Measurements from ENCODE around the gene ICA1L. TPM values are rescaled to one million over a fixed set of nuclear protein-coding genes. Genes with fewer than 3 reads are reported as not detected.
A peak's percentile ranks its signal among the peaks of the same experiment; 100 is the strongest.

Gene ICA1L
- total and polyA plus RNA-seq, 2 of the 4 experiments (the other 2 are of a cell fraction): 1.7 to 1.8 TPM

DNA sequence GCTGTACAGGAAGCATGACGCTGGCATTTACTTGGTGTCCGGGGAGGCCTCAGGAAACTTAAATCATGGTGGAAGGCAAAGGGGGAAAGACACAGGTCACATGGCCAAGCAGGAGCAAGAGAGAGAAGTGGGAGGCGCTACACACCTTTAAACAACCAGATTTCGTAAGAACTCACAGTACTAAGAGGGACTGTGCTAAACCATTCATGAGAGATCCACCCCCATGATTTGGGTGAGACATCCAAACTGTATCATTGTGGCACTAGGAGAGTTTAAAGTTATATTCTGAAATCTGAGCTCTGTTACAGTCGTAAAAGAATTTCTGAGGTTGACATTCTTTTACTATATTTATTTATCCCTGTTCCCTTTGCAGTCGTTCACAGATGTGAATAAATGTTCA is 116.6 kb downstream of the ICA1L start:
- peak; percentile 51 for DNase-seq
- H2BK15ac ChIP-seq (ENCODE audit: low read depth, low read length): no peak overlapping the region
- H2AFZ ChIP-seq (replicated peaks; ENCODE audit: low read length, poor library complexity): no peak overlapping the region
- no peaks in the 10 kb centered on the region for H3K27me3 ChIP-seq (ENCODE audit: control insufficient read depth, insufficient read depth, low read length)
- H3K79me1 ChIP-seq (ENCODE audit: low read depth in 1 of 2, low read length in 2 of 2): no peaks in the 10 kb centered on the region
- CTCF ChIA-PET: interaction anchor here (0.6 kb wide), 1 partner anchor 22 kb away, joined by 5 read pairs; no protein-coding TSS in a partner anchor
- intact Hi-C loops (cut with micrococcal nuclease): no loop called here
- TF ChIP-seq USF2 (IDR thresholded peaks at IDR 0.05; ENCODE audit: low read depth, low read length) (0 out of 2 replicates have a peak, but pooled peaks have one; percentile 17), CTCF (conservative IDR thresholded peaks at IDR 0.05; ENCODE audit: low read depth, low read length) (no peak)
- H3K4me2 ChIP-seq (ENCODE audit: low read depth, low read length): no peak overlapping the region
- peak; percentile 81 for ATAC-seq (ENCODE audit: low read depth)
- H3K36me3 ChIP-seq (ENCODE audit: control insufficient read depth, insufficient read depth, low read length): peaks cover 8% of the 10 kb centered on the region
- no peak overlapping the region for H3K4ac ChIP-seq (ENCODE audit: low read depth, low read length)
- no peak overlapping the region for H4K8ac ChIP-seq (ENCODE audit: low read depth in 2 of 2, low read length in 2 of 2)
- in situ Hi-C loops (cut with MboI; ENCODE audit: low sequenced_read_pairs): no loop called here
- dilution Hi-C loops (cut with HindIII; ENCODE audit: low sequenced_read_pairs, unreplicated experiment): no loop called here
- no CpG with 5 or more reads among the region's 6 CpGs for WGBS, 2 experiments (ENCODE audit: extremely low coverage in 2 of 2, insufficient read length in 1 of 2)
- POLR2A ChIA-PET (ENCODE audit: unreplicated experiment): no interaction called here
- H3K18ac ChIP-seq (ENCODE audit: low read depth, low read length): no peak overlapping the region
- H4K91ac ChIP-seq (ENCODE audit: insufficient read depth, low read depth, low read length): no peak overlapping the region
- H3K4me3 ChIP-seq (ENCODE audit: insufficient read depth, low read depth, low read length): no peak overlapping the region
- H3K9me3 ChIP-seq (ENCODE audit: control insufficient read depth, insufficient read depth, low read length): no peaks in the 10 kb centered on the region
- H3K27ac ChIP-seq (ENCODE audit: insufficient read depth, low read length): peak overlapping the region; percentile 23; the same call in 1 of the 2 replicates
- peaks cover 2% of the 10 kb centered on the region; the same call in 1 of the 2 replicates for H3K4me1 ChIP-seq (ENCODE audit: control insufficient read depth, insufficient read depth, low read length)
- H3K14ac ChIP-seq (replicated peaks; ENCODE audit: low read depth, low read length): no peak overlapping the region
- H2AK9ac ChIP-seq (replicated peaks; ENCODE audit: low read depth, low read length, poor library complexity): no peak overlapping the region
- no peaks in the 10 kb centered on the region for H3K9me1 ChIP-seq (ENCODE audit: insufficient read depth, low read length)
- no peaks in the 10 kb centered on the region for H4K20me1 ChIP-seq (ENCODE audit: insufficient read depth, low read length)
- H2BK20ac ChIP-seq (ENCODE audit: low read depth, low read length): no peak overlapping the region
- H3K23ac ChIP-seq (ENCODE audit: low read depth, low read length): no peak overlapping the region
- H3K9ac ChIP-seq (ENCODE audit: low read depth, low read length): no peak overlapping the region
- H3K56ac ChIP-seq (ENCODE audit: extremely low read depth, insufficient read depth, low read length): no peak overlapping the region
- H4K5ac ChIP-seq (ENCODE audit: low read depth, low read length): no peak overlapping the region
- no peak overlapping the region for H2BK5ac ChIP-seq (ENCODE audit: low read depth, low read length, poor library complexity, severe bottlenecking)
- no TSS peak for BruUV-seq (replicated peaks)
- H2BK120ac ChIP-seq (ENCODE audit: low read depth, low read length): no peak overlapping the region
- no peak overlapping the region for H2AK5ac ChIP-seq (ENCODE audit: low read depth, low read length)

Data from IMR-90 (cell line).